K562 (cell line): ENCODE results near the gene IL18RAP. TPM values are rescaled to one million over a fixed set of nuclear protein-coding genes. Genes with fewer than 3 reads are reported as not detected.

Experiments
- ATAC-seq: fragments of 200-7000 bp; cut with Tn5 transposase; 3 replicates; pipeline ENCODE4 v1.9.1; 2020; ENCODE audit warnings: moderate library complexity
- BruUV-seq: library from RNA; stranded (reverse); fragments of 400-500 nt; replicated peaks from 2 replicates; lab custom pipeline; 2021; lab: Mats Ljungman, UMichigan
- CTCF ChIA-PET: fragments of 300-600 bp; formaldehyde crosslinking; extraction: SDS; loops from one replicate; lab custom pipeline; 2021; ENCODE audit warnings: low intra/inter-chr PET ratio; lab: Yijun Ruan, JAX
- POLR2A ChIA-PET: fragments of 300-600, 350-650 bp; sonication (Branson Sonifier 250); formaldehyde crosslinking; extraction: SDS; loops from one replicate; lab custom pipeline; 2021; ENCODE audit warnings: antibody characterized with exemption, inconsistent platforms; lab: Yijun Ruan, JAX
- DNase-seq, 4 experiments: peaks; one replicate each; pipeline versions ENCODE4 v3.0.0 to v3.0.0-alpha.2; 2011 to 2018; ENCODE audit warnings: low spot score in 3 of 4, mixed read lengths in 3 of 4; ENCODE audit errors: extremely low read depth in 1 of 4
- FAIRE-seq: peaks from 2 replicates; lab custom pipeline; 2011; peaks lifted over from hg19 to GRCh38; lab: Jason Lieb, UNC
- H2AFZ ChIP-seq: 2 replicates; pipeline ENCODE4 v1.6.0; 2011; ENCODE audit warnings: low read depth, low read length, control low read depth, inconsistent platforms
- H3K27ac ChIP-seq: fragments of 200-600 bp; 3 replicates; pipeline ENCODE4 v1.8.0; 2011; ENCODE audit warnings: low read depth, mild to moderate bottlenecking, control low read depth, inconsistent platforms, low read length, moderate library complexity, mixed read lengths; ENCODE audit errors: extremely low read depth
- H3K27me3 ChIP-seq, 2 experiments: fragments of 300-600 bp in 1 of 2; 2 replicates in 1 of 2; 3 replicates in 1 of 2; pipeline versions ENCODE4 v1.6.0 to v1.8.0; 2011; ENCODE audit warnings: inconsistent platforms in 2 of 2, low read length in 2 of 2, mild to moderate bottlenecking in 1 of 2, mixed read lengths in 1 of 2, moderate library complexity in 1 of 2; ENCODE audit not compliant: control insufficient read depth in 2 of 2, insufficient read depth in 2 of 2
- H3K36me3 ChIP-seq: fragments of 300-600 bp; 3 replicates; pipeline ENCODE4 v1.8.0; 2011; ENCODE audit warnings: mild to moderate bottlenecking, low read length, inconsistent platforms; ENCODE audit not compliant: control insufficient read depth, insufficient read depth
- H3K4me1 ChIP-seq, 2 experiments: fragments of 200-600 bp in 1 of 2; replicated peaks in 1 of 2; 2 replicates in 1 of 2; 3 replicates in 1 of 2; pipeline versions ENCODE4 v1.5.1 to v1.8.0; 2011; ENCODE audit warnings: inconsistent platforms in 2 of 2, low read length in 2 of 2, mild to moderate bottlenecking in 1 of 2, mixed read lengths in 1 of 2, moderate library complexity in 1 of 2; ENCODE audit not compliant: control insufficient read depth in 2 of 2, insufficient read depth in 2 of 2
- H3K4me2 ChIP-seq: 2 replicates; pipeline ENCODE4 v1.6.1; 2011; ENCODE audit warnings: low read length, control low read depth, inconsistent platforms, mixed read lengths; ENCODE audit not compliant: insufficient read depth
- H3K4me3 ChIP-seq: fragments of 200-600 bp; sonication (generic), shearing (Covaris generic); 2 replicates; pipeline ENCODE4 v1.5.1; 2016; ENCODE audit warnings: control low read depth, inconsistent platforms
- H3K79me2 ChIP-seq: fragments of 200-600 bp; 3 replicates; pipeline ENCODE4 v1.8.0; 2011; ENCODE audit warnings: low read length, inconsistent platforms; ENCODE audit not compliant: control insufficient read depth, insufficient read depth
- H3K9ac ChIP-seq, 2 experiments: 2 replicates each; pipeline versions ENCODE4 v1.6.0 to v1.6.1; 2011; ENCODE audit warnings: low read depth in 2 of 2, low read length in 2 of 2, control low read depth in 1 of 2, inconsistent platforms in 1 of 2, mild to moderate bottlenecking in 1 of 2, mixed read lengths in 1 of 2; ENCODE audit not compliant: insufficient read depth in 1 of 2
- H3K9me1 ChIP-seq: one replicate; pipeline ENCODE4 v1.6.0; 2011; ENCODE audit warnings: inconsistent platforms, mild to moderate bottlenecking, low read length, moderate library complexity; ENCODE audit not compliant: control insufficient read depth, insufficient read depth
- H3K9me3 ChIP-seq: replicated peaks from 2 replicates; pipeline ENCODE4 v1.5.1; 2011; ENCODE audit warnings: low read depth, low read length, inconsistent platforms; ENCODE audit not compliant: control insufficient read depth, insufficient read depth
- H4K20me1 ChIP-seq: replicated peaks from 2 replicates; pipeline ENCODE4 v1.6.1; 2011; ENCODE audit warnings: low read length, inconsistent platforms, mixed read lengths; ENCODE audit not compliant: control insufficient read depth, insufficient read depth
- ARID3A ChIP-seq: IDR thresholded peaks from 2 replicates; pipeline ENCODE4 v1.6.1; 2012; ENCODE audit warnings: low read depth, low read length, improper control_type of control experiment, borderline replicate concordance
- ELF4 ChIP-seq: fragments of 450-650 bp; formaldehyde crosslinking; IDR thresholded peaks from 2 replicates; pipeline ENCODE4 v1.4.0; 2022; ENCODE audit warnings: missing genetic modification characterization
- ETV6 ChIP-seq, 3 experiments: fragments of 150-350 bp in 1 of 3; sonication (generic) in 1 of 3; formaldehyde crosslinking in 1 of 3; IDR thresholded peaks; 2 replicates each; pipeline versions ENCODE4 v1.6.1 to v1.8.0; 2014 to 2022; ENCODE audit warnings: borderline replicate concordance in 2 of 3, low read depth in 2 of 3, antibody characterized with exemption in 1 of 3, low read length in 1 of 3, mild to moderate bottlenecking in 1 of 3, missing genetic modification reagents in 1 of 3
- GTF2B ChIP-seq: IDR thresholded peaks from 2 replicates; pipeline ENCODE4 v1.6.1; 2011; ENCODE audit not compliant: insufficient read length; ENCODE audit errors: extremely low read depth
- HCFC1 ChIP-seq: IDR thresholded peaks from 2 replicates; pipeline ENCODE4 v1.6.1; 2012; ENCODE audit warnings: low read depth, low read length, improper control_type of control experiment
- MAFK ChIP-seq: IDR thresholded peaks from 2 replicates; pipeline ENCODE4 v1.6.1; 2011; ENCODE audit warnings: low read length, improper control_type of control experiment
- NEUROD1 ChIP-seq: fragments of 150-350 bp; IDR thresholded peaks from 2 replicates; pipeline ENCODE4 v1.6.1; 2014; ENCODE audit warnings: borderline replicate concordance, low read length, low read depth; ENCODE audit not compliant: partially characterized antibody
- NFATC3 ChIP-seq: fragments of 450-650 bp; IDR thresholded peaks from 2 replicates; pipeline ENCODE4 v1.6.1; 2017; ENCODE audit warnings: mild to moderate bottlenecking
- NKRF ChIP-seq: fragments of 450-650 bp; IDR thresholded peaks from 2 replicates; pipeline ENCODE4 v1.6.1; 2016; ENCODE audit warnings: borderline replicate concordance
- SOX6 ChIP-seq: fragments of 450-650 bp; IDR thresholded peaks from 2 replicates; pipeline ENCODE4 v1.6.1; 2014; ENCODE audit warnings: mild to moderate bottlenecking
- TAF7 ChIP-seq: fragments of 450-650 bp; IDR thresholded peaks from 2 replicates; pipeline ENCODE4 v1.6.1; 2016; ENCODE audit warnings: missing genetic modification characterization, missing compliant biosample characterization
- ZBTB7A ChIP-seq: IDR thresholded peaks from 2 replicates; pipeline ENCODE4 v1.6.1; 2011; ENCODE audit warnings: low read depth, mild to moderate bottlenecking, low read length, moderate library complexity, borderline replicate concordance; ENCODE audit not compliant: control insufficient read depth
- ZNF232 ChIP-seq: sonication (generic); formaldehyde crosslinking; IDR thresholded peaks from 2 replicates; pipeline ENCODE4 v1.8.0; 2022; ENCODE audit warnings: mild to moderate bottlenecking, missing genetic modification reagents
- ZNF408 ChIP-seq: fragments of 250-450 bp; sonication (Bioruptor Pico); IDR thresholded peaks from 2 replicates; pipeline ENCODE4 v1.4.0; 2020; ENCODE audit warnings: low read depth, mild to moderate bottlenecking, moderate library complexity
- WGBS: fragments of 100-300 bp; shearing (Covaris generic); methylation state at CpG from one replicate; pipeline ENCODE4 v1.1.6; 2016; ENCODE audit warnings: low coverage, mixed read lengths; ENCODE audit not compliant: insufficient coverage; ENCODE audit errors: missing lambda C conversion rate; 5-methylcytosine and 5-hydroxymethylcytosine counted together
- in situ Hi-C: fragments of 300-500 bp; cut with MboI; formaldehyde crosslinking; loops from 4 replicates; pipeline ENCODE4 v1.15.0; 2018; ENCODE audit warnings: inconsistent platforms, mixed read lengths
- intact Hi-C: fragments of 100-400 bp; cut with micrococcal nuclease; formaldehyde crosslinking; loops from 2 replicates; pipeline ENCODE4 v1.14.2; 2022
- polyA plus RNA-seq, 8 experiments: library from polyadenylated mRNA; depleted of rRNA in 4 of 8; stranded (reverse) in 5 of 8; unstranded in 3 of 8; fragments of >200 nt; fragmentation: Nextera tagmentation in 2 of 8; fragmentation: Illumina TruSeq in 1 of 8; extraction: Ambion mirVana in 2 of 8; extraction: Trizol in 1 of 8; gene quantifications; 2 replicates each; pipeline versions ENCODE4 v1.2.1 to v1.2.3, GENCODE V29; 2011 to 2014; ENCODE audit warnings: inconsistent platforms in 1 of 8, missing spikeins in 1 of 8
- total RNA-seq, 7 experiments: library from RNA; depleted of rRNA in 6 of 7; stranded (reverse); fragments of >200 nt in 6 of 7; fragmentation: Illumina TruSeq in 2 of 7; extraction: Trizol in 2 of 7; gene quantifications; 2 replicates each; pipeline versions ENCODE4 v1.2.1 to v1.2.3, GENCODE V29; 2011 to 2021; ENCODE audit warnings: low replicate concordance in 1 of 7

The IL18RAP gene
- total and polyA plus RNA-seq, 9 of the 15 experiments (the other 6 are each of a cell fraction or from before 2014, with no cell fraction given), result 1.1 to 20.5 (median 5.8) TPM

DNA sequence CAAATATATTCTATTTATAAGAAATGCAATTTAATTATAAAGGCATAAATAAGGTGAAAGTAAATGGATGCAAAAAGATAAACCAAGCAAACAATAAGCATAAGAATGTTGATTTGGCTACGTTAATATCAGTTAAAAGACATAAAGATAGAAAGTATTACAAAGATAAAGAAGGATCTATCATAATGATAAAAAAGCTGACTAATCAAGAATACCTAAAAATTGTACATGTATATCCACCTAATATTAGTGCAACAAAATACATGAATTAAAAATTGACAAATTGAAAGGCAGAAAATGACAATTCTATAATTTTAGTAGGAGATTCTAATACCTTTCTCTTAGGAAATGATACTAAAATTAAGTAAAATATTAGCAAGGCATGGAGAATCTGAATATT, 71.6 kb downstream of the IL18RAP start (continued):
- peak; percentile 20; the same call in 1 of the 2 replicates for TF ChIP-seq MAFK
- no peak for TF ChIP-seq ZNF408

GRCh38 chr2:102498414-102498813, 75.5 kb downstream of the IL18RAP start:
- BruUV-seq, result no TSS peak
- in situ Hi-C loops (no loop called here), intact Hi-C loops (no loop called here)
- H3K9ac ChIP-seq, result no peak overlapping the region
- peaks cover 5 to 19% of the 10 kb centered on the region in 2 experiments; a peak in 3 of 5 replicates for H3K27me3 ChIP-seq
- no peak for DNase-seq
- no peak overlapping the region for H3K27ac ChIP-seq
- TF ChIP-seq GTF2B (no peak), HCFC1 (no peak), SOX6 (no peak), ETV6 (IDR thresholded peaks at IDR 0.05; ENCODE audit: borderline replicate concordance in 1 of 2, low read depth in 2 of 2, low read length in 1 of 2) (no peak), ETV6 (CRISPR knock-in tag; IDR thresholded peaks at IDR 0.05; ENCODE audit: borderline replicate concordance) (no peak), NFATC3 (no peak), NEUROD1 (no peak), ARID3A (no peak), NKRF (no peak), TAF7 (no peak), MAFK (no peak), ZNF232 (no peak), ZBTB7A (no peak), ELF4 (no peak)
- no peaks in the 10 kb centered on the region for H3K9me1 ChIP-seq
- no peaks in the 10 kb centered on the region for H4K20me1 ChIP-seq
- H3K79me2 ChIP-seq, result no peaks in the 10 kb centered on the region
- no peak overlapping the region for H3K4me3 ChIP-seq
- no peak for ATAC-seq
- 0% methylated on average over 2 of the region's 2 CpGs for WGBS
- CTCF ChIA-PET, result no interaction called here
- POLR2A ChIA-PET, result interaction anchor here (1.2 kb wide), 1 partner anchor 9 kb away, joined by 4 read pairs; no protein-coding TSS in a partner anchor
- no peak overlapping the region for H2AFZ ChIP-seq
- no peaks in the 10 kb centered on the region for H3K9me3 ChIP-seq
- no peak overlapping the region for H3K4me2 ChIP-seq
- peaks cover 0 to 3% of the 10 kb centered on the region in 2 experiments; a peak in 1 of 5 replicates for H3K4me1 ChIP-seq
- no peak for FAIRE-seq
- no peaks in the 10 kb centered on the region for H3K36me3 ChIP-seq
